GM12878 (cell line): ENCODE measurements around the gene CNGA1. TPM values are rescaled to one million over a fixed set of nuclear protein-coding genes. Genes with fewer than 3 reads are reported as not detected.

Experiments
- ATF3 ChIP-seq: IDR thresholded peaks from 2 replicates; pipeline ENCODE4 v1.6.1; 2011; ENCODE audit warnings: low read depth, mild to moderate bottlenecking, low read length, moderate library complexity, borderline replicate concordance; ENCODE audit errors: extremely low read depth
- HCFC1 ChIP-seq: fragments of 150-350 bp; IDR thresholded peaks from 2 replicates; pipeline ENCODE4 v1.6.1; 2014; ENCODE audit warnings: low read length
- IRF3 ChIP-seq: fragments of 450-650 bp; IDR thresholded peaks from 2 replicates; pipeline ENCODE4 v1.6.1; 2014; ENCODE audit warnings: mild to moderate bottlenecking
- POLR2AphosphoS5 ChIP-seq: IDR thresholded peaks from 2 replicates; pipeline ENCODE4 v1.6.1; 2011; ENCODE audit warnings: mild to moderate bottlenecking, low read length, inconsistent platforms
- PRDM15 ChIP-seq: fragments of 450-650 bp; formaldehyde crosslinking; IDR thresholded peaks from 2 replicates; pipeline ENCODE4 v1.4.0; 2020; ENCODE audit warnings: mild to moderate bottlenecking, moderate library complexity
- RAD51 ChIP-seq: fragments of 450-650 bp; IDR thresholded peaks from 2 replicates; pipeline ENCODE4 v1.6.1; 2016; ENCODE audit warnings: moderate library complexity, mild to moderate bottlenecking, inconsistent platforms
- RB1 ChIP-seq: fragments of 450-650 bp; formaldehyde crosslinking; IDR thresholded peaks from 2 replicates; pipeline ENCODE4 v1.6.1; 2017; ENCODE audit warnings: mild to moderate bottlenecking, borderline replicate concordance
- SIN3A ChIP-seq: IDR thresholded peaks from 2 replicates; pipeline ENCODE4 v1.6.1; 2012; ENCODE audit warnings: low read depth, low read length, improper control_type of control experiment
- SUZ12 ChIP-seq: fragments of 200-600 bp; sonication (generic); IDR thresholded peaks from one replicate; pipeline ENCODE4 v1.6.1; 2018; ENCODE audit warnings: antibody characterized with exemption, mild to moderate bottlenecking; ENCODE audit not compliant: unreplicated experiment
- TAF1 ChIP-seq: IDR thresholded peaks from 2 replicates; pipeline ENCODE4 v1.6.1; 2011; ENCODE audit warnings: mild to moderate bottlenecking, low read depth, low read length, borderline replicate concordance
- ZBTB33 ChIP-seq: fragments of 450-650 bp; IDR thresholded peaks from 2 replicates; pipeline ENCODE4 v1.6.1; 2017; ENCODE audit warnings: mild to moderate bottlenecking
- ZNF384 ChIP-seq: IDR thresholded peaks from 2 replicates; pipeline ENCODE4 v1.6.1; 2012; ENCODE audit warnings: low read depth, mild to moderate bottlenecking, low read length, improper control_type of control experiment, borderline replicate concordance
- ZNF592 ChIP-seq: fragments of 450-650 bp; IDR thresholded peaks from 2 replicates; pipeline ENCODE4 v1.6.1; 2017; ENCODE audit warnings: mild to moderate bottlenecking, moderate library complexity
- polyA plus RNA-seq, 11 experiments: library from polyadenylated mRNA; depleted of rRNA in 4 of 11; unstranded in 6 of 11; stranded (reverse) in 5 of 11; fragments of >200 nt; fragmentation: Nextera tagmentation in 4 of 11; fragmentation: Illumina TruSeq in 1 of 11; extraction: Ambion mirVana in 4 of 11; extraction: Trizol in 1 of 11; gene quantifications; 1 replicate in 1 of 11; 2 replicates in 10 of 11; pipeline versions ENCODE4 v1.2.1 to v1.2.3, GENCODE V29; 2011 to 2016; ENCODE audit warnings: inconsistent platforms in 2 of 11, missing spikeins in 2 of 11, low read depth in 1 of 11
- total RNA-seq, 4 experiments: library from RNA; depleted of rRNA in 3 of 4; stranded (reverse); fragments of >200 nt in 3 of 4; fragmentation: Illumina TruSeq in 1 of 4; extraction: Trizol in 1 of 4; gene quantifications; 2 replicates each; pipeline versions ENCODE4 v1.2.1 to v1.2.3, GENCODE V29; 2013 to 2021
- TF ChIP-seq, protein P1 (sequence below): fragments of 450-650 bp; IDR thresholded peaks from 2 replicates; pipeline ENCODE4 v1.6.1; 2018; ENCODE audit warnings: borderline replicate concordance, mild to moderate bottlenecking; ENCODE audit not compliant: partially characterized antibody

Gene CNGA1
- total and polyA plus RNA-seq, 10 of the 15 experiments (the other 5 are each of a cell fraction or from before 2014, with no cell fraction given): 0.38 to 14.2 (median 5.1) TPM

DNA sequence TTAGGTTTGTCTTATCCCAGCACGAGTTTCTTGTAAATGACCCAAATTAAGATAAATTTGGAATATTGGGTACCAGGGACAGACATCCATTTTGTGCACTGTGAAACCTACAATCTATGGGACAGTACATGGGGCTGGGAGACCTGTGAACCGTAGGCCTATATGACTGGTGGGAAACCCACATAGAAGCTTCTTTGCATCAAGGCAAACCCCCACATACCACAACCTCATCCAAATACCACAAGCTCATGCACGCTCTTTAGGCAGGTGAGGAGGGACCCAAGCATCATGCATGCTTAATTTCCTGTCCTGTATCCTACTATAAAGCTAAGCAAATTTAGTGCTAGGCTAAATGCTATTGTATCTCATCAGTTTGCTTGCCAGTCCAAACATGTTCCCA is 47.9 kb upstream of the CNGA1 start (continued):
- no peak for TF ChIP-seq RAD51
- TF ChIP-seq ZNF384: no peak
- no peak for TF ChIP-seq PRDM15 (CRISPR knock-in tag)
- TF ChIP-seq SUZ12: no peak
- no peak for TF ChIP-seq ATF3
- no peak for TF ChIP-seq POLR2AphosphoS5
- no peak for TF ChIP-seq IRF3
- no peak for TF ChIP-seq SIN3A
- no peak for TF ChIP-seq HCFC1
- no peak for TF ChIP-seq ZBTB33
- TF ChIP-seq, protein P1, sequence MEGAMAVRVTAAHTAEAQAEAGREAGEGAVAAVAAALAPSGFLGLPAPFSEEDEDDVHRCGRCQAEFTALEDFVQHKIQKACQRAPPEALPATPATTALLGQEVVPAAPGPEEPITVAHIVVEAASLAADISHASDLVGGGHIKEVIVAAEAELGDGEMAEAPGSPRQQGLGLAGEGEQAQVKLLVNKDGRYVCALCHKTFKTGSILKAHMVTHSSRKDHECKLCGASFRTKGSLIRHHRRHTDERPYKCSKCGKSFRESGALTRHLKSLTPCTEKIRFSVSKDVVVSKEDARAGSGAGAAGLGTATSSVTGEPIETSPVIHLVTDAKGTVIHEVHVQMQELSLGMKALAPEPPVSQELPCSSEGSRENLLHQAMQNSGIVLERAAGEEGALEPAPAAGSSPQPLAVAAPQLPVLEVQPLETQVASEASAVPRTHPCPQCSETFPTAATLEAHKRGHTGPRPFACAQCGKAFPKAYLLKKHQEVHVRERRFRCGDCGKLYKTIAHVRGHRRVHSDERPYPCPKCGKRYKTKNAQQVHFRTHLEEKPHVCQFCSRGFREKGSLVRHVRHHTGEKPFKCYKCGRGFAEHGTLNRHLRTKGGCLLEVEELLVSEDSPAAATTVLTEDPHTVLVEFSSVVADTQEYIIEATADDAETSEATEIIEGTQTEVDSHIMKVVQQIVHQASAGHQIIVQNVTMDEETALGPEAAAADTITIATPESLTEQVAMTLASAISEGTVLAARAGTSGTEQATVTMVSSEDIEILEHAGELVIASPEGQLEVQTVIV: no peak
- no peak for TF ChIP-seq ZNF592
- no peak for TF ChIP-seq TAF1
- TF ChIP-seq RB1: no peak
